ENCODE data around the gene ACTL7B. TPM values are rescaled to one million over a fixed set of nuclear protein-coding genes. Genes with fewer than 3 reads are reported as not detected.

ACTL7B gene
- total and polyA plus RNA-seq, 2 of the 8 experiments (the other 6 are each of a cell fraction or from before 2014, with no cell fraction given), result not detected

DNA sequence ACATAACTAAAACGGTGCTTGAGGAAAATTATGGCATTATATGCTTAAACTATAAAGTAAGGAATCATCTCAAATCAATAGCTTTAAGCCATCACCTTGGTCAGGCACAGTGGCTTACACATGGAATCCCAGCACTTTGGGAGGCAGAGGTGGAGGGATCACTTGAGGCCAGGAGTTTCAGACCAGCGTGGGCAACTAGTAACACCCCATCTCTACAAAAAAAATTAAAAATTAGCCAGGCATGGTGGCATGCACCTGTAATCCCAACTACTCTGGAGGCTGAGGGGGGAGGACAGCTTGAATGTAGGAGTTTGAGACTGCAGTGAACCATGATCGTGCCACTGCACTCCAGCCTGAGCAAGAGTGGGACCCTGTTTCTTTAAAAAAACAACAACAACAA, 28.9 kb upstream of the ACTL7B start (continued):
- TF ChIP-seq SP4 (IDR thresholded peaks at IDR 0.05; ENCODE audit: low read length) (no peak), TCF12 (IDR thresholded peaks at IDR 0.05; ENCODE audit: low read depth, low read length) (no peak)
- TF ChIP-seq, protein P1, sequence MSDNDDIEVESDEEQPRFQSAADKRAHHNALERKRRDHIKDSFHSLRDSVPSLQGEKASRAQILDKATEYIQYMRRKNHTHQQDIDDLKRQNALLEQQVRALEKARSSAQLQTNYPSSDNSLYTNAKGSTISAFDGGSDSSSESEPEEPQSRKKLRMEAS (IDR thresholded peaks at IDR 0.05), result no peak
